Measurements from ENCODE around the gene ACE2.

The ACE2 gene

DNA sequence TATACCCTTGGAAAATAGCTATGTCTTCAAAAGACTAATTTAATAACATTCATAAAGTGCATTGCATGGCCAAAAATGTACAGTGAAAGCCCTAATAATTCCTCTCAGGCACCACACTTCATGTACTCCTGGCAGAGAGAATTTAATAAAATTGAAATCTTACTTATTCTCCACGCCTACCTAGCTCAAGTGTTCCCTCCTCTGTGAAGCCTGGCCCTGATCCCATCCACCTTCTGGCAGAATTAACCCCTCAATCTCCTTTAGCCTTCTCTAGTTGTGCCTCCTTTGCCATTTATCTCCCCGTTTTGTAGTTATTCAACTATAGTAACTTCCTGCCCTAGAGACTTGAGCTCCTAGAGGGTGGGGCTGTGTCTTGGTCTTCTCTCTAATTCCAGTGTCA lies 26.7 kb downstream of the ACE2 start:
- no peak for FAIRE-seq

GRCh38 chrX:15570145-15570544 lies 30.6 kb downstream of the ACE2 start:
- FAIRE-seq, result no peak

- FAIRE-seq, result peak; percentile 28
Measured at GRCh38 chrX:15567886-15568616, 32.7 kb downstream of the ACE2 start.

DNA sequence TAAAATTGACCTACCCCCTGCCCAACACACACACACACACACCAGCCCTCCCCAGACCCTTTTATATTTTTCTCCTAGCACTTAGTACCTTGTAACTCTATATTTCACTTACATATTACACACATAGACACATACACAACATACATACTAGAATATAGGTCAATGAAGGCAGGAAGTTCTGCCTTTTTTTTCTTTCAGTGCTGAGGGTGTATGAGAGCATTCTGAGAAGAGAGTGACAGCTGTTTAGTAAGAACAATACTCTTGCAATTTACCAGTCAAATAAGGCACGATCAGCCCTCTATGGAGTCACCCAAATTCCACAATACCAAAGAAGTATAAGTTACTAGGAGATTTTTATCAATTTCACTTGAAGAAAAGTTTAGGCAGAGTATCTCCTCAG lies 33.5 kb downstream of the ACE2 start:
- no peak for FAIRE-seq

- FAIRE-seq, result no peak
Measured at GRCh38 chrX:15566244-15566643, 34.5 kb downstream of the ACE2 start.

- FAIRE-seq, result no peak
Measured at GRCh38 chrX:15564981-15565579, 35.7 kb downstream of the ACE2 start.

DNA sequence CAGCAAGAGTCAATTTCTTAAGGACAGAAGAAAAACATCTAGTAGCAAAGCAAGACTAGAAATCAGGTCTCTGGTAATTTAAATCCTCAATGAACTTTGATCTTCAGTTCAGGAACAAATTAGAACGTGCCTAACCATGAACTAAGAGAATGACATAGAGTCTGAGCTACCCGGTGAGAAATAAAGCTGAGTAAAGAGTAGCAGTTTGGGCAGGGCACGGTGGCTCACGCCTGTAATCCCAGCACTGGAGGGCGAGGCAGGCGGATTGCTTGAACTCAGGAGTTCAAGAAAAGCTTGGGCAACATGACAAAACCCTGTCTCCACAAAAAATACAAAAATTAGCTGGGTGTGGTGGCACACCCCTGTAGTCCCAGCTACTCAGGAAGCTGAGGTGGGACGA lies 37.7 kb downstream of the ACE2 start:
- FAIRE-seq, result no peak

DNA sequence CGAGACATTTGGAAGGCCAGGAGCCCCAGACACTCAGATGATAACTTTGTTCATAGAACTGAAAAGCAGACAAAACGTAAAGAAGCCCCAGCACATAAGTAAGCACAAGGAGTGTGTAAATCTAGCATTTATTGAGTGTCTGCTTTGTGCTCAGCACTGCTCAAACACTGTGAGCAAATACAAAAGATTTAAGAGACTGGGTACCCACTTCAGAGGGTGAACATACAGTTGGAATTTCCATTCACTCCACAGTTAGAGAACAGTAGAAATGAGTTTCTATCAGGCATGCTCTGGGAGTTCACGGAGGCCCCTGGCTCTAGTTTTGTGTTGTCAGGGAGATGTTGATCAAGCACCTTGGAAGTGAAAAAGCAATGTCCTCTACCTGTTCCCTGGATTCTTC lies 39.8 kb downstream of the ACE2 start:
- FAIRE-seq, result no peak

DNA sequence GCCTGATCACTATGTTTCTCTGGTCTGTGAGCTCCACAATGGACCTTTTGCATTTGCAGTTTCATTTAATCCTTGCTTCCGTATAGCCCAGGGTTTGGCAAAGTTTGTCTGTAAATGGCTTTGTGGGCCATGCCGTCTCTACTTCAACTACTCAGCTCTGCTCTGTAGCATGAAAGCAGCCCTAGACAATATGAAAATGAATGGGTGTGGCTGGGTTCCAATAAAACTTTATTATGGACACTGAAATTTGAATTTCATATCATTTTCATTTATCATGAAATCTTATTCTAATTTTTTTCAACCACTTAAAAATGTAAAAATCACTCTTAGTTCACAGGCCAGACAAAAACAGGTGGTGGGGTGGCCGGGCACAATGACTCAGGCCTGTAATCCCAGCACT lies 41.5 kb downstream of the ACE2 start:
- no peak for FAIRE-seq

GRCh38 chrX:15549189-15550012 lies 51.4 kb downstream of the ACE2 start:
- FAIRE-seq, result no peak

DNA sequence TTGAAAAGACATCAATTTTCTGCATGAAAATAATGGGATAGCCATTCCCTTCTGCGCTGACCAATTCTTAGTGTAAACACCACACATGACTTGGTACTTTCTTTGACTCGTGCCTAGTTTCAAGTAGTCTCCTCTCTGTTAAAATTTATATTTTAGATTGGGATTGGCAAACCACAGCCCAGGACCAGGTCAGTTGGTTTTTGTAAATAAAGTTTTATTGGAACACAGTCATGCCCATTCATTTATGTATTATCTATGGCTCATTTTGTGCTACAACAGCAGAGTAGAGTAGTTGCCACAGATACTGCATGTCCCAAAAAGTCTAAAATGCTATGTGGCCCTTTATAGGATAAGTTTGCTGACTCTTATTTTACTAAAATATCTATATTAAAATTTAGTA lies 53.4 kb downstream of the ACE2 start:
- no peak for FAIRE-seq

- FAIRE-seq, result no peak
Measured at GRCh38 chrX:15546745-15547144, 54.0 kb downstream of the ACE2 start.

- FAIRE-seq, result no peak
Measured at GRCh38 chrX:15530318-15530717, 70.4 kb downstream of the ACE2 start.

GRCh38 chrX:15529165-15529564 lies 71.6 kb downstream of the ACE2 start:
- no peak for FAIRE-seq

GRCh38 chrX:15525664-15526416 lies 74.9 kb downstream of the ACE2 start:
- no peak for FAIRE-seq

DNA sequence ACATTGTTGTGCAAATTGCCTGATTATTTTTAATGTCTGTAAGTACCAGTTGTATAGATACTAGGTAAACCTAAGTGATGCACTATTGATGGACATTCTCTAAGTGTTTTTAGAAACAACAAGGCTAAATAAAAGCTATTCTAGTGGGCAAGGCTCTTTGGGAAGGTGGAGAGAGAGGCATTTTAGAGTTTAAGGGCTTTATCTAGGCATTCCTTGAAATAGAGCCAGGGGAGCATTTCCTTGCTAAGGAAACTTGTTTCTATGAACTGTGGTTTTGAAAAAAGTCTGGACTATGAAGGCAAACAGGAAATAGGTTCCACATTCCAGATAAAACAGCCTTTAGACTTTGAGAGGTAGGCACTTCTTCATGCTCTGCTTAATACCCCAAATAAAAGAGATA lies 76.3 kb downstream of the ACE2 start:
- FAIRE-seq, result no peak

- no peak for FAIRE-seq
Measured at GRCh38 chrX:15523088-15523487, 77.7 kb downstream of the ACE2 start.

DNA sequence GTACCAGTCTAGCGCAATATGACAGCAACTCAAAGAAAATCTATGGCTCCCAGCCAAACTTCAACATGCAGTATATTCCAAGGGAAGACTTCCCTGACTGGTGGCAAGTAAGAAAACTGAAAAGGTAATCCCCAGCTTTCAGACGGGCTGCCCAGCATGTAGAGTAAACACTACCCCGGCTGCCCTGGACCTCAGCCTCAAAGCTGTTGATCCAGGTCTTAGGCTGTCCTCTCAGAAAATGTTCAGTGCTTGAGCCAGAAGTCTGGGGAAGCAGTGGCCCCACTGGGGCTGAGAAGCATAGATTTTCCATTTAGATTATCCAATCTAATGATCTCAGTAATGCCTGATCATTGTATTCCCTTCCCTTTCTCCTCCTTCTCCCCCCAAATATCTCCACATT lies 78.3 kb downstream of the ACE2 start:
- FAIRE-seq, result no peak

GRCh38 chrX:15515931-15516330 lies 84.8 kb downstream of the ACE2 start:
- no peak for FAIRE-seq

- no peak for FAIRE-seq
Measured at GRCh38 chrX:15514279-15514678, 86.5 kb downstream of the ACE2 start.

- no peak for FAIRE-seq
Measured at GRCh38 chrX:15512401-15512965, 88.3 kb downstream of the ACE2 start.

GRCh38 chrX:15511563-15511962 lies 89.2 kb downstream of the ACE2 start:
- FAIRE-seq, result no peak
